ENCODE data around the gene ATP11A. TPM values are rescaled to one million over a fixed set of nuclear protein-coding genes. Genes with fewer than 3 reads are reported as not detected.

ATP11A gene
- total and polyA plus RNA-seq, 9 of the 15 experiments (the other 6 are each of a cell fraction or from before 2014, with no cell fraction given): 0.38 to 34.2 (median 4.2) TPM

GRCh38 chr13:112664501-112665203 is 25.2 kb upstream of the ATP11A start:
- ATAC-seq: no peak
- H3K27ac ChIP-seq (ENCODE audit: extremely low read depth, low read depth, low read length): no peak overlapping the region
- H3K9me3 ChIP-seq (replicated peaks; ENCODE audit: control insufficient read depth, insufficient read depth, low read depth, low read length): no peaks in the 10 kb centered on the region
- FAIRE-seq: no peak
- H3K79me2 ChIP-seq (ENCODE audit: control insufficient read depth, insufficient read depth, low read length): no peaks in the 10 kb centered on the region
- POLR2A ChIA-PET: interaction anchor here (0.6 kb wide), 2 partner anchors 13 to 787 kb away, joined by 3 to 4 read pairs; no protein-coding TSS in a partner anchor
- BruUV-seq (replicated peaks): no TSS peak
- H3K27me3 ChIP-seq (ENCODE audit: control insufficient read depth in 2 of 2, insufficient read depth in 2 of 2, low read length in 2 of 2): peaks cover 3 to 22% of the 10 kb centered on the region in 2 experiments; a peak in 4 of 5 replicates
- intact Hi-C loops (cut with micrococcal nuclease) (no loop called here), in situ Hi-C loops (cut with MboI) (no loop called here)
- no peak overlapping the region for H3K4me2 ChIP-seq (ENCODE audit: insufficient read depth, low read length)
- no peak for DNase-seq (ENCODE audit: extremely low read depth in 1 of 4, low spot score in 3 of 4)
- no peaks in the 10 kb centered on the region for H3K9me1 ChIP-seq (ENCODE audit: control insufficient read depth, insufficient read depth, low read length)
- H2AFZ ChIP-seq (ENCODE audit: low read depth, low read length): no peak overlapping the region
- H3K36me3 ChIP-seq (ENCODE audit: control insufficient read depth, insufficient read depth, low read length): no peaks in the 10 kb centered on the region
- H3K4me1 ChIP-seq (replicated peaks in 1 of 2; ENCODE audit: control insufficient read depth in 2 of 2, insufficient read depth in 2 of 2, low read length in 2 of 2): no peaks in the 10 kb centered on the region
- CTCF ChIA-PET (ENCODE audit: low intra/inter-chr PET ratio): interaction anchor here (0.5 kb wide), 1 partner anchor 21 kb away, joined by 3 read pairs; no protein-coding TSS in a partner anchor
- H3K4me3 ChIP-seq: no peak overlapping the region
- no peaks in the 10 kb centered on the region for H4K20me1 ChIP-seq (replicated peaks; ENCODE audit: control insufficient read depth, insufficient read depth, low read length)
- H3K9ac ChIP-seq (ENCODE audit: insufficient read depth in 1 of 2, low read depth in 2 of 2, low read length in 2 of 2): no peak overlapping the region
- WGBS (ENCODE audit: insufficient coverage, low coverage, missing lambda C conversion rate): 14% methylated on average over 16 of the region's 22 CpGs
- no peak for TF ChIP-seq DEAF1 (CRISPR knock-in tag; IDR thresholded peaks at IDR 0.05)
- TF ChIP-seq BCOR (IDR thresholded peaks at IDR 0.05): no peak
- TF ChIP-seq CXXC5 (CRISPR knock-in tag; IDR thresholded peaks at IDR 0.05): no peak
- TF ChIP-seq ZBTB34 (CRISPR knock-in tag; IDR thresholded peaks at IDR 0.05): no peak
- TF ChIP-seq NFIC (IDR thresholded peaks at IDR 0.05): no peak
- no peak for TF ChIP-seq PHB2 (IDR thresholded peaks at IDR 0.05; ENCODE audit: low read depth)
